Ovary (tissue), 9 donors: ENCODE results near the gene RGS12. TPM values are rescaled to one million over a fixed set of nuclear protein-coding genes. Genes with fewer than 3 reads are reported as not detected.

Experiments used
- DNase-seq, 5 donors: peaks; one replicate each; pipeline ENCODE4 v3.0.0-alpha.2; 2019 to 2020
- H3K27ac ChIP-seq, 2 donors: fragments of 200-600 bp; one replicate each; pipeline versions ENCODE4 v1.5.1 to v1.8.0; 2019 to 2022
- H3K27me3 ChIP-seq: fragments of 200-600 bp; one replicate; pipeline ENCODE4 v1.8.0; 2022
- H3K36me3 ChIP-seq: fragments of 200-600 bp; sonication (generic); one replicate; pipeline ENCODE4 v1.5.1; 2019
- H3K4me1 ChIP-seq: one replicate; pipeline ENCODE4 v1.8.1; 2013; ENCODE audit warnings: mild to moderate bottlenecking, moderate library complexity; ENCODE audit not compliant: insufficient read depth
- H3K4me3 ChIP-seq: fragments of 200-600 bp; sonication (generic); one replicate; pipeline ENCODE4 v1.5.1; 2017
- H3K9me3 ChIP-seq, 2 donors: fragments of 200-600 bp in 1 of 2; sonication (generic) in 1 of 2; one replicate each; pipeline versions ENCODE4 v1.5.1 to v1.8.1; 2013 to 2019; ENCODE audit warnings: mild to moderate bottlenecking in 1 of 2, moderate library complexity in 1 of 2
- CTCF ChIP-seq, 3 donors: fragments of 450-650 bp in 2 of 3; fragments of 200-600 bp in 1 of 3; IDR thresholded peaks; one replicate each; pipeline versions ENCODE4 v1.5.1 to v1.8.0; 2016 to 2022; ENCODE audit warnings: antibody characterized with exemption in 3 of 3, mild to moderate bottlenecking in 1 of 3
- EP300 ChIP-seq: sonication (generic); formaldehyde crosslinking; IDR thresholded peaks from one replicate; pipeline ENCODE4 v1.6.1; 2017; ENCODE audit warnings: antibody characterized with exemption
- POLR2A ChIP-seq: fragments of 450-650 bp; IDR thresholded peaks from one replicate; pipeline ENCODE4 v1.6.1; 2017; ENCODE audit warnings: antibody characterized with exemption, mild to moderate bottlenecking, moderate library complexity
- WGBS, 3 donors: extraction: QIAGEN DNeasy Blood & Tissue Kit in 1 of 3; methylation state at CpG; one replicate each; pipeline versions ENCODE4 v1.1.5 to v1.1.7; 2013 to 2017; 5-methylcytosine and 5-hydroxymethylcytosine counted together
- intact Hi-C, 4 donors: fragments of 100-400 bp; cut with DNase I; formaldehyde crosslinking; loops; one replicate each; pipeline versions ENCODE4 v1.11.0 to v1.15.1; 2022 to 2023
- polyA plus RNA-seq, 2 donors: library from polyadenylated mRNA; stranded (reverse); fragments of 200-250 nt in 1 of 2; fragments of 350-450 nt in 1 of 2; fragmentation: Illumina TruSeq in 1 of 2; extraction: RNeasy Lipid Tissue Mini Kit (QIAGEN cat#74804) in 1 of 2; gene quantifications; one replicate each; pipeline ENCODE4 v1.2.3, GENCODE V29; 2013 to 2014
- total RNA-seq, 7 donors: library from RNA; depleted of rRNA in 2 of 7; stranded (reverse); fragments of >200 nt in 2 of 7; fragmentation: NEBNext Ultra II Directional in 3 of 7; extraction: Animal tissue kit (Norgen Biotek cat#: 25700) in 3 of 7; gene quantifications; one replicate each; pipeline versions ENCODE4 v1.1.0 to v1.2.4, GENCODE V29; 2016 to 2023
- donor health status: DM: no; HTN: no; CAD: no; lungs with moderate emphysema.
- donor health status: DM: no; HTN: no; CAD: no.
- donor health status: Bipolar disorder and iron deficiency.
- donor health status: DM: yes; HTN: yes; CAD: no.
- donor health status: DM: no; HTN: no; CAD: no.
- donor health status: DM: yes; HTN: yes; CAD: no.

The RGS12 gene
- total and polyA plus RNA-seq, 9 donors, result 11.4 to 50.7 (median 30.9) TPM

GRCh38 chr4:3251691-3252479 lies 40.9 kb upstream of the RGS12 start:
- H3K36me3 ChIP-seq, result no peaks in the 10 kb centered on the region
- peak in 4 of 5 donors; percentile 5 to 28 (median 12) for DNase-seq
- intact Hi-C loops, result no loop called here
- no peak overlapping the region for H3K27ac ChIP-seq
- no peaks in the 10 kb centered on the region for H3K27me3 ChIP-seq
- H3K4me3 ChIP-seq, result no peak overlapping the region
- TF ChIP-seq POLR2A (no peak), CTCF (IDR thresholded peaks at IDR 0.05) (no peak), EP300 (no peak)
- WGBS, 3 donors, result 92 to 94% (median 94%) methylated on average over 11 of the region's 11 CpGs
- H3K4me1 ChIP-seq, result peaks cover 1% of the 10 kb centered on the region
- H3K9me3 ChIP-seq, result no peaks in the 10 kb centered on the region

GRCh38 chr4:3252480-3252828 lies 40.4 kb upstream of the RGS12 start:
- intact Hi-C loops, result no loop called here
- WGBS, 3 donors, result 61 to 96% (median 87%) methylated on average over 3 of the region's 3 CpGs
- TF ChIP-seq CTCF (IDR thresholded peaks at IDR 0.05) (no peak), POLR2A (no peak), EP300 (no peak)

GRCh38 chr4:3252831-3253641 lies 39.8 kb upstream of the RGS12 start:
- Histone ChIP-seq H3K4me1 (peaks cover 1% of the 10 kb centered on the region), H3K27ac (no peak overlapping the region), H3K36me3 (no peaks in the 10 kb centered on the region), H3K4me3 (no peak overlapping the region), H3K9me3 (no peaks in the 10 kb centered on the region), H3K27me3 (no peaks in the 10 kb centered on the region)
- intact Hi-C loops, result no loop called here
- DNase-seq, result peak in 4 of 5 donors; percentile 6 to 23 (median 13)
- no peak for TF ChIP-seq POLR2A
- TF ChIP-seq CTCF (IDR thresholded peaks at IDR 0.05), result no peak
- no peak for TF ChIP-seq EP300
- WGBS, 3 donors, result 75 to 93% (median 92%) methylated on average over 38 of the region's 38 CpGs

More at GRCh38 chr4:3252480-3252828, 40.4 kb upstream of the RGS12 start:
- H3K27ac ChIP-seq, result no peak overlapping the region
- peak in 1 of 5 donors; percentile 2 for DNase-seq
- no peaks in the 10 kb centered on the region for H3K36me3 ChIP-seq
- H3K9me3 ChIP-seq, result no peaks in the 10 kb centered on the region
- H3K4me1 ChIP-seq, result peaks cover 1% of the 10 kb centered on the region
- no peaks in the 10 kb centered on the region for H3K27me3 ChIP-seq
- no peak overlapping the region for H3K4me3 ChIP-seq

GRCh38 chr4:3253808-3254207 lies 39.0 kb upstream of the RGS12 start:
- TF ChIP-seq POLR2A (no peak), EP300 (no peak), CTCF (IDR thresholded peaks at IDR 0.05) (no peak)
- H3K27ac ChIP-seq, result no peak overlapping the region
- peaks cover 1% of the 10 kb centered on the region for H3K4me1 ChIP-seq
- H3K4me3 ChIP-seq, result no peak overlapping the region
- no peaks in the 10 kb centered on the region for H3K36me3 ChIP-seq
- intact Hi-C loops, result no loop called here
- 84 to 95% (median 93%) methylated on average over 13 of the region's 13 CpGs for WGBS, 3 donors
- no peaks in the 10 kb centered on the region for H3K9me3 ChIP-seq
- DNase-seq, result peak in 3 of 5 donors; percentile 3 to 15 (median 4)
- H3K27me3 ChIP-seq, result no peaks in the 10 kb centered on the region
